Suprapubic skin (tissue), 4 donors: ENCODE data around the gene SPDYE5.

ENCODE experiments used
- CTCF ChIP-seq, 2 donors: fragments of 200-600 bp in 1 of 2; fragments of 450-650 bp in 1 of 2; sonication (generic) in 1 of 2; IDR thresholded peaks; one replicate each; pipeline ENCODE4 v1.5.1; 2016 to 2019; ENCODE audit warnings: antibody characterized with exemption in 2 of 2, mild to moderate bottlenecking in 1 of 2, moderate library complexity in 1 of 2
- EP300 ChIP-seq: sonication (generic); formaldehyde crosslinking; IDR thresholded peaks from one replicate; pipeline ENCODE4 v1.6.1; 2017; ENCODE audit warnings: antibody characterized with exemption
- POLR2A ChIP-seq, 2 donors: fragments of 450-650 bp; IDR thresholded peaks; one replicate each; pipeline ENCODE4 v1.6.1; 2017; ENCODE audit warnings: antibody characterized with exemption in 2 of 2, mild to moderate bottlenecking in 2 of 2, moderate library complexity in 2 of 2
- POLR2AphosphoS5 ChIP-seq, 3 donors: sonication (generic); formaldehyde crosslinking; IDR thresholded peaks; one replicate each; pipeline ENCODE4 v1.6.1; 2017; ENCODE audit warnings: antibody characterized with exemption in 3 of 3

DNA sequence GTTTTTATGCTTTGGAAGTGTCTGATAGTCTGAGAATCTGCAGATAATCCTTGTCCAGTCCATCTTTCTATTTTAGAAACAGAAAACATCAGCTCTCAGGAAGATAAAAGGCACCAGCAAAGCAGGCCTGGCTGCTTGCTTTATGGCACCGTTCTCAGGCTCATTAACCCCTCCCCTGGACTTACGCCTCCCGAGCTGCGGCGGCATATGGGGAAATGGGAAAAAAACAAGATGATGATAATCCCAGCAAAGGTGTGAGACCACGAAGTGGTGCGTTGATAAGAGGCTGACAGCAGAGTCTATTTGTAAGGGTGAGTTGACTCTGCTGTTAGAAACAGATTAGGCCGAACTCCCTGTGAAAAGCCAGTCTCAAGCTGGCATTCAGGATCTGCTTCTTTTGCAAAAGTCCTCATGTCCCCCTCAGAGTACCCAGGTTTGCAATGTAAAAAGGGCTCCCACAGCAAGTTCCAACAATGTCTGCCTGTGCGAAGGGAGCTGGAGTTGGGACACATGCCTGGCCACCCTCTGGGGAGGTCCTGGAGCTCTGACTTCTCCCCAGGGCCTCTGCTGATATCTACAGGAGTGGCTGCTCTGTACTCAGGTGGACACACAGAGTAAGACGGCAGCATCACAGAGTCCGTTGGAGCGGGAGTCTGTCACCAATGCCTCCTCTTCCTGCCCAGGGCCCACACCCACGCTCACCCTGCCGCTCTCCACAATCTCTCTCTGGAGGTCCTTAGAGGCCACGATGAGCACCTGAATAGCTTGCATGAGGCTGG lies 54.3 kb downstream of the SPDYE5 start:
- no peak for TF ChIP-seq CTCF (IDR thresholded peaks at IDR 0.05)
- no peak for TF ChIP-seq POLR2AphosphoS5 (IDR thresholded peaks at IDR 0.05)
- no peak for TF ChIP-seq POLR2A (IDR thresholded peaks at IDR 0.05)
- no peak for TF ChIP-seq EP300
